NB4 (cell line): ENCODE data around the gene EXTL2.

Source experiments
- CTCF ChIP-seq: IDR thresholded peaks from one replicate; pipeline ENCODE4 v1.5.1; 2012; ENCODE audit warnings: low read depth, low read length
- MAX ChIP-seq: IDR thresholded peaks from 2 replicates; pipeline ENCODE4 v1.6.1; 2011; ENCODE audit warnings: low read depth, low read length
- POLR2A ChIP-seq: IDR thresholded peaks from 2 replicates; pipeline ENCODE4 v1.6.1; 2011; ENCODE audit warnings: mild to moderate bottlenecking; ENCODE audit not compliant: insufficient read length; ENCODE audit errors: extremely low read depth

GRCh38 chr1:100931716-100932115 is 37.1 kb upstream of the EXTL2 start:
- no peak for TF ChIP-seq CTCF
- TF ChIP-seq POLR2A = no peak
- no peak for TF ChIP-seq MAX
